ENCODE results near the gene SARDH. TPM values are rescaled to one million over a fixed set of nuclear protein-coding genes. Genes with fewer than 3 reads are reported as not detected.

Gene SARDH
- total and polyA plus RNA-seq, 3 experiments from 2014 or later: 1.3 to 2.0 (median 1.8) TPM

GRCh38 chr9:133713960-133714495, 24.1 kb downstream of the SARDH start:
- no peak for DNase-seq
- no peaks in the 10 kb centered on the region for H3K9me3 ChIP-seq (ENCODE audit: low read length)
- CTCF ChIA-PET: interaction anchor here (1.0 to 2.5 kb wide), 2 partner anchors 11 to 31 kb away, joined by 4 to 9 read pairs; no protein-coding TSS in a partner anchor
- no peak overlapping the region for H3K4me3 ChIP-seq (ENCODE audit: low read length)
- H3K36me3 ChIP-seq (ENCODE audit: insufficient read depth, low read length): no peaks in the 10 kb centered on the region
- H3K4me1 ChIP-seq (ENCODE audit: insufficient read depth, low read length): peaks cover 16% of the 10 kb centered on the region
- H3K36me3 Mint-ChIP-seq: no peaks in the 10 kb centered on the region
- POLR2A ChIA-PET: no interaction called here
- peaks cover 8 to 16% (median 8%) of the 10 kb centered on the region in 3 donors for H3K4me1 Mint-ChIP-seq
- H3K27me3 ChIP-seq (ENCODE audit: insufficient read depth, low read length, poor library complexity, severe bottlenecking): no peaks in the 10 kb centered on the region
- peaks cover 7 to 18% of the 10 kb centered on the region in 2 donors for H3K27me3 Mint-ChIP-seq
- no peaks in the 10 kb centered on the region for H3K9me3 Mint-ChIP-seq
- no peak overlapping the region for H3K27ac Mint-ChIP-seq
- H3K27ac ChIP-seq (ENCODE audit: low read depth, low read length): no peak overlapping the region
- H3K4me3 Mint-ChIP-seq: no peak overlapping the region

DNA sequence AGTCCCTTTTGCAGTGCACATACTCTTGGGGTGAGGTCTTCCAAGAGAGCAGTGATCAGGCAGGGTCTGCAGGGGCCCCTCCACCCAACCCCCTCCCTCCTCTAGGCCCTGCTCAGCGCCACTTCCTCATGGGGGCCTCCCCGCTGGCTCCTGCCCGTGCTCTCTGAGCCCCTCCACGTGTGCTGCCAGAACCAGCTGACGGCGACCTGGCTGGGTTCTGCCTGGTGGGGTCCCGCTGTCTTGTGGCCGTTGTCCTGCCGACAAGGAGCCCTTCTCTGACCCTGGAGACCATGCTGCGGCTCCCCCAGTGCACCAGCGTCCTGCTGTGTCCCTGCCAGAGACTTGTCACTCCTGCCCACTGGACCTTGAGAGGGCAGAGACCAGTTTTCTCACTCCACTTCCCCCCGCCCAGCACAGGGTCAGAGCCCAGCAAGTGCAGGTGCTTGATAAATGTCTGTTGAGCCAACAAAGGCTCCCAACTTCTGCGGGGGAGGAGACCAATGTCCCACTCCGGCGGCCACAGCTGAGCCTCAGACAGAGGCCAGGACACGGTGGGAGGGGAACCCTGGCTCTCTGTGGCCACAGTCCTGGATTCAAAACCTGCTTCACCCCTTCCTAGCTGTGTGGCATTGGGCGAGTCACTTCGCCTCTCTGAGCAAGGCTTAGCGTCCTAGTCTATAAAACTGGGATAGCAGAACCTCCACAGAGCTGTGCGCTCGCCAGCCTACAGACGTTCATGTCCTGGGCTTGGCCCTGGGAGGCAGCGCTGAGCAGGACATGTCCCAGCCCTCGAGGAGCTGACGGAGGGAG, 24.8 kb downstream of the SARDH start:
- H3K9me3 Mint-ChIP-seq: no peaks in the 10 kb centered on the region
- no peak for DNase-seq
- POLR2A ChIA-PET: no interaction called here
- no peak overlapping the region for H3K27ac Mint-ChIP-seq
- H3K27me3 Mint-ChIP-seq: peaks cover 7 to 13% of the 10 kb centered on the region in 2 donors
- peaks cover 8 to 16% (median 8%) of the 10 kb centered on the region in 3 donors for H3K4me1 Mint-ChIP-seq
- Histone ChIP-seq H3K27ac (ENCODE audit: low read depth, low read length) (no peak overlapping the region), H3K4me3 (ENCODE audit: low read length) (no peak overlapping the region), H3K4me1 (ENCODE audit: insufficient read depth, low read length) (peaks cover 23% of the 10 kb centered on the region), H3K27me3 (ENCODE audit: insufficient read depth, low read length, poor library complexity, severe bottlenecking) (no peaks in the 10 kb centered on the region), H3K9me3 (ENCODE audit: low read length) (no peaks in the 10 kb centered on the region), H3K36me3 (ENCODE audit: insufficient read depth, low read length) (no peaks in the 10 kb centered on the region)
- H3K36me3 Mint-ChIP-seq: no peaks in the 10 kb centered on the region
- CTCF ChIA-PET: interaction anchor here (2.5 kb wide), 1 partner anchor 11 kb away, joined by 9 read pairs; no protein-coding TSS in a partner anchor
- no peak overlapping the region for H3K4me3 Mint-ChIP-seq

DNA sequence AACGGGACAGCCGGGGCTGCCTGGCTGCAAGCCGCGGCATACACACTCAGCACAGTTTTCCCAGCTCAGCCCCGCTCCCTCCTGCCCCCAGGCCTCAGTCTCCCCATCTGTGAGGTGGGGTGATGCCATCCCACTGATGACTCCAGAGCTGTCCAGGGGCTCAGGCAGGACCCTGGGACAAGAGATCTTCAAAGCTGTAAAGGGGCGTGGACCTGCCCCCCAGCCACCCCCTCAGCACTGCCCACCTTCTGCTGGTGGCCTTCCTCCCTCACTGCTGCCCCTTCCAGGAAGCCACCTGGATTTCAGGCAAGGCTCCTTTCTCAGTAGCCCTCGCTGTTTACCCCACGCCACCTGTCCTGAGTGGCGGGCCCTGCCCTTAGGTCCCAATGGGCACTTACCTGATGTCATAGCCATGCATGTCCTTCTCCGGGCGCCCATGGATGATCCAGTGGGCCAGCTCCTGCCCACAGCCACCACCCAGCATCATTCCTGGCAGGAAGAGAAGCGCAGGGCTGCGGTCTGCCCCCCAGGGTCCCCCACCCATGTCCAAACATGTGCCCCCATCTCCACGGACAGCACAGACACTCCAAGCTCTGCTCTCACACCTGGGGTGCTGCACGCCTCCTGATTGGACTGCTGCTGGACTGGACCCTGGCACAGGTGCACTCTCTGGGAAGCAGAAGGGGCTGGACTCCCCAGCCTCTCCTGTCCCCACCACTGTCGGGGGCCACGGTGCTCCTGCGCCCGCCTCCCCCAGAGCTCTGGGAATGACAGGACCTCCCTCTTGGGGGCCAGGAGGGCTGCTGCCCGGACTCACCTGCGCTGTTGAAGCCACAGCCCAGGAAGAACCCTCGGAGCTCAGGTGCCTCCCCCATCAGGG, 25.7 kb downstream of the SARDH start:
- no peak overlapping the region for H3K4me3 ChIP-seq (ENCODE audit: low read length)
- peak in 1 of 5 donors; percentile 42 for DNase-seq
- CTCF ChIA-PET: interaction anchor here (1.4 to 2.5 kb wide), 2 partner anchors 10 to 123 kb away, joined by 3 to 9 read pairs; no protein-coding TSS in a partner anchor
- no peaks in the 10 kb centered on the region for H3K27me3 ChIP-seq (ENCODE audit: insufficient read depth, low read length, poor library complexity, severe bottlenecking)
- no peaks in the 10 kb centered on the region for H3K9me3 ChIP-seq (ENCODE audit: low read length)
- H3K4me1 ChIP-seq (ENCODE audit: insufficient read depth, low read length): peaks cover 23% of the 10 kb centered on the region
- no peaks in the 10 kb centered on the region for H3K36me3 Mint-ChIP-seq
- peak overlapping the region in 1 of 8 donors; percentile 27 for H3K27ac Mint-ChIP-seq
- no peak overlapping the region for H3K4me3 Mint-ChIP-seq
- H3K27me3 Mint-ChIP-seq: peaks cover 4 to 6% of the 10 kb centered on the region in 2 donors
- H3K36me3 ChIP-seq (ENCODE audit: insufficient read depth, low read length): no peaks in the 10 kb centered on the region
- H3K27ac ChIP-seq (ENCODE audit: low read depth, low read length): no peak overlapping the region
- POLR2A ChIA-PET: no interaction called here
- peaks cover 8 to 16% (median 8%) of the 10 kb centered on the region in 3 donors for H3K4me1 Mint-ChIP-seq
- H3K9me3 Mint-ChIP-seq: no peaks in the 10 kb centered on the region

- ChIA-PET POLR2A (no interaction called here), CTCF (interaction anchor here (1.4 kb wide), 1 partner anchor 122 kb away, joined by 3 read pairs; no protein-coding TSS in a partner anchor)
- Histone ChIP-seq H3K27ac (ENCODE audit: low read depth, low read length) (no peak overlapping the region), H3K27me3 (ENCODE audit: insufficient read depth, low read length, poor library complexity, severe bottlenecking) (no peaks in the 10 kb centered on the region), H3K9me3 (ENCODE audit: low read length) (no peaks in the 10 kb centered on the region), H3K4me3 (ENCODE audit: low read length) (no peak overlapping the region), H3K4me1 (ENCODE audit: insufficient read depth, low read length) (peaks cover 23% of the 10 kb centered on the region), H3K36me3 (ENCODE audit: insufficient read depth, low read length) (no peaks in the 10 kb centered on the region)
- Mint-ChIP-seq H3K36me3 (no peaks in the 10 kb centered on the region), H3K4me1 (peaks cover 8 to 16% (median 8%) of the 10 kb centered on the region in 3 donors), H3K9me3 (no peaks in the 10 kb centered on the region), H3K27ac (peak overlapping the region in 1 of 8 donors; percentile 27), H3K4me3 (no peak overlapping the region), H3K27me3 (peaks cover 1 to 6% of the 10 kb centered on the region in 2 donors)
- DNase-seq: no peak
Observed at GRCh38 chr9:133711428-133712220, 26.5 kb downstream of the SARDH start.

DNA sequence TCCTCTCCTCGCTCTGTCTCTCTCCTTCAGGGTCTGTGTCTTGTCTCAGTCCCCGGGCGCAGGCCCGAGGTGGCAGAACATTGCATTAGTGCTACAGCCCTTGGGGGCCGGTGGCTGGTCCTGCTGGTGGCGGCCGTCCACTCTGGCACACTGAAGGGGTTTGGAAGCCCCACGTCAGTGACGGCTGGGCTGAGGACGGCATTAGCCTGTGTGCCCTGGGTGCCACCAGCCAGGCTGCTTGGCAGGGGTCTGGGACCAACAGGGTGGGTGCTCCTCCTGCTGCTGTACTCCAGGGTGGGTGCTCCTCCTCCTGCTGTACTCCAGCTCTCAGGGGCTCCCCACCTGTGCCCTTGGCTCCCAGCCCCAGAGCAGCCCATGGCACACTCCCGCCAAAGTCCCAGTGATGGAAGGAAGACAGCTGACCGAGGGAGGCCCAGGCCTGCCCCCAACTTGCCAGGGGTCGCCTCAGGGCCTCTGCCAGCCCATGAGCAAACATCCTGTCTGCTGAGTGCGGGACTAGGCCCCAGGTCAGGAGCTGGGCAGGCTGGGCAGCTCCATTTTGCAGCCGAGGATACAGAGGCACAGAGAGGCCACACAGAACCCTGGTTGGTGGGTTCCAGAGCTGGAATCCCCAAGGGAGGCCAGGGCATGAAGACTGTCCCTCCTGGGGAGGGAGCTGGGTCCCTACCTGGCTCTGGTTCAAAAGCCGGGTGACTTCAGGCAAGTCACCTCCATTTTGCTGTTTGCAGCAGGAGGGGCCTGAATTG, 27.3 kb downstream of the SARDH start:
- peaks cover 23% of the 10 kb centered on the region for H3K4me1 ChIP-seq (ENCODE audit: insufficient read depth, low read length)
- ChIA-PET CTCF (interaction anchor here (1.4 kb wide), 1 partner anchor 122 kb away, joined by 3 read pairs; no protein-coding TSS in a partner anchor), POLR2A (no interaction called here)
- Mint-ChIP-seq H3K4me1 (peaks cover 8 to 16% (median 8%) of the 10 kb centered on the region in 3 donors), H3K27me3 (peaks cover 1 to 4% of the 10 kb centered on the region in 2 donors), H3K27ac (peak overlapping the region in 3 of 8 donors; percentile 66 to 89 (median 78)), H3K4me3 (no peak overlapping the region), H3K9me3 (no peaks in the 10 kb centered on the region), H3K36me3 (no peaks in the 10 kb centered on the region)
- no peaks in the 10 kb centered on the region for H3K27me3 ChIP-seq (ENCODE audit: insufficient read depth, low read length, poor library complexity, severe bottlenecking)
- no peak overlapping the region for H3K27ac ChIP-seq (ENCODE audit: low read depth, low read length)
- H3K9me3 ChIP-seq (ENCODE audit: low read length): no peaks in the 10 kb centered on the region
- no peak overlapping the region for H3K4me3 ChIP-seq (ENCODE audit: low read length)
- H3K36me3 ChIP-seq (ENCODE audit: insufficient read depth, low read length): no peaks in the 10 kb centered on the region
- DNase-seq: no peak

- Mint-ChIP-seq H3K4me1 (peaks cover 8 to 13% (median 8%) of the 10 kb centered on the region in 3 donors), H3K9me3 (no peaks in the 10 kb centered on the region), H3K27ac (peak overlapping the region in 5 of 8 donors; percentile 20 to 89 (median 78)), H3K4me3 (peak overlapping the region in 1 of 7 donors; percentile 29), H3K36me3 (no peaks in the 10 kb centered on the region), H3K27me3 (no peaks in the 10 kb centered on the region)
- DNase-seq: no peak
- H3K27ac ChIP-seq (ENCODE audit: low read depth, low read length): no peak overlapping the region
- no peaks in the 10 kb centered on the region for H3K36me3 ChIP-seq (ENCODE audit: insufficient read depth, low read length)
- ChIA-PET CTCF (interaction anchor here (1.7 kb wide), 1 partner anchor 9 kb away, joined by 4 read pairs; no protein-coding TSS in a partner anchor), POLR2A (no interaction called here)
- H3K9me3 ChIP-seq (ENCODE audit: low read length): no peaks in the 10 kb centered on the region
- no peaks in the 10 kb centered on the region for H3K27me3 ChIP-seq (ENCODE audit: insufficient read depth, low read length, poor library complexity, severe bottlenecking)
- H3K4me1 ChIP-seq (ENCODE audit: insufficient read depth, low read length): peaks cover 23% of the 10 kb centered on the region
- no peak overlapping the region for H3K4me3 ChIP-seq (ENCODE audit: low read length)
Observed at GRCh38 chr9:133709691-133710571, 28.2 kb downstream of the SARDH start.
